Parathyroid adenoma (tissue), 2 donors: ENCODE results near the gene POU2F3.

Source experiments
- H2AFZ ChIP-seq: fragments of 300-600 bp; sonication (generic); one replicate; pipeline ENCODE4 v1.7.0; 2017; ENCODE audit warnings: antibody characterized with exemption, mild to moderate bottlenecking
- H3K27ac ChIP-seq: fragments of 300-600 bp; sonication (generic); one replicate; pipeline ENCODE4 v1.7.0; 2017
- H3K27me3 ChIP-seq: fragments of 300-600 bp; sonication (generic); one replicate; pipeline ENCODE4 v1.7.0; 2017; ENCODE audit warnings: low read length; ENCODE audit not compliant: control insufficient read depth, insufficient read depth
- H3K36me3 ChIP-seq: fragments of 300-600 bp; sonication (generic); one replicate; pipeline ENCODE4 v1.7.0; 2017; ENCODE audit warnings: low read length; ENCODE audit not compliant: control insufficient read depth, insufficient read depth
- H3K4me1 ChIP-seq: fragments of 300-600 bp; sonication (generic); one replicate; pipeline ENCODE4 v1.7.0; 2017; ENCODE audit warnings: control low read depth
- H3K4me2 ChIP-seq: fragments of 300-600 bp; sonication (generic); one replicate; pipeline ENCODE4 v1.7.0; 2017; ENCODE audit warnings: low read length
- H3K4me3 ChIP-seq: fragments of 300-600 bp; sonication (generic); one replicate; pipeline ENCODE4 v1.7.0; 2017; ENCODE audit warnings: low read depth, low read length
- H3K79me2 ChIP-seq: fragments of 300-600 bp; sonication (generic); one replicate; pipeline ENCODE4 v1.7.0; 2017; ENCODE audit warnings: control low read depth
- H3K9ac ChIP-seq: fragments of 300-600 bp; sonication (generic); one replicate; pipeline ENCODE4 v1.7.0; 2017; ENCODE audit warnings: mild to moderate bottlenecking
- H3K9me3 ChIP-seq: fragments of 300-600 bp; sonication (generic); one replicate; pipeline ENCODE4 v1.7.0; 2017; ENCODE audit warnings: low read length; ENCODE audit not compliant: control insufficient read depth
- TF ChIP-seq, protein P1 (sequence below): fragments of 300-600 bp; sonication (generic); IDR thresholded peaks from one replicate; pipeline ENCODE4 v1.7.0; 2017; ENCODE audit warnings: antibody characterized with exemption, mild to moderate bottlenecking
- donor health status: primary hyperparathyroidism.

Gene POU2F3

DNA sequence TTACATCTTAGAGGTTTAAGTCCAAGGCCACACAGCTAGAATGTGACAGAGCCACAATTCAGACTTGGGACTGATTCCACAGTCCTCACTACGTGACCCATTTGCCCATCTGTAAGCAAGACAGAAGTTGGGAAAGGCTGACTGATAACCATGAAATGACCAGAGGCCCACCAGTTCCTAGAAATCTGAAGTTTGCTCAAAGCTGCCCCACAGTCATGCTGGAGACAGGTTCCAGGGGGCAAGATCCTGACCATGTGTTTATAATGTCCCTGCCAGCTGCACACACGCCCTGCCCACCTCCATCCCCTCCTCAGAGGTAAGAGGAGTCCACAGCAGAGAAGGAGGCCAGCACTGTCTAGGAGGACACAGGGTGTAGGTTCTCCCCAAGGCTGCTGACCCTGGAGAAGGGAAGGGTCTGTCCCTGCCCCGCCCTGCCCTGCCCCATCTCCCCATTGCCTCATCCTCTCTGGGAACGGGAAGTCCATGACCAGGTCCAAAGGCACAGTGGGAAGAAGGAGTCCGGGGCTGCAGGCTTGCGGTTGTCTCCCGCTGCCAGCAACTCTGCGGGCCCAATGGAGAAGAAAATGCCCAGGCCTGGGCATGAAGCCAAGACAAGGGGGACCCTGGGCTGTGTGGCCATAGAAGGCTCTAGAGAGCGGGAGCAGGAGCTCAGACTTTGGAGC, 41.0 kb upstream of the POU2F3 start:
- Histone ChIP-seq H3K9me3 (no peaks in the 10 kb centered on the region), H3K4me1 (no peaks in the 10 kb centered on the region)

DNA sequence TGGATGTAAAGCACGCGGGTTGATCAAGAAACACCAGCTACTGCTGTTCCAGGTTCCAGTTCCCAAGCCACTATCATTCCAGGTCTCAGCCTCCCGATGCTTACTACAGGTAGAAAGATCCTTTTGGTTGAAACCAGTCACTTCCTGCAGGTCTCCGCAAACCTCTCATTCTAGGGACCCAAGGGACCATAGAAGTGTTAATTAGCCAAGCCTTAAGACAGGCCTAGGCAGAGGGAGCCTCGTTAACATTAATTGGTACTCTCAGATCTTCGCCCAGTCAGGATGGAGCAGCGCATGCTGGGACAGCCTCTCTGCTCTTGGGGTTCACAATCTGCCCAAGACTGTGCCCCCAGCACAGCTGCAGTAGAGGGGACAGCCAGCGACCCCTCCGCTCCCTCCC, 40.3 kb upstream of the POU2F3 start:
- H3K4me1 ChIP-seq: no peaks in the 10 kb centered on the region
- no peak overlapping the region for H3K27ac ChIP-seq
- H3K4me2 ChIP-seq: no peak overlapping the region
- H3K27me3 ChIP-seq: no peaks in the 10 kb centered on the region
- no peaks in the 10 kb centered on the region for H3K79me2 ChIP-seq
- no peak overlapping the region for H3K4me3 ChIP-seq
- no peak overlapping the region for H2AFZ ChIP-seq
- H3K36me3 ChIP-seq: no peaks in the 10 kb centered on the region
- H3K9me3 ChIP-seq: no peaks in the 10 kb centered on the region
- H3K9ac ChIP-seq: no peak overlapping the region
- TF ChIP-seq, protein P1, sequence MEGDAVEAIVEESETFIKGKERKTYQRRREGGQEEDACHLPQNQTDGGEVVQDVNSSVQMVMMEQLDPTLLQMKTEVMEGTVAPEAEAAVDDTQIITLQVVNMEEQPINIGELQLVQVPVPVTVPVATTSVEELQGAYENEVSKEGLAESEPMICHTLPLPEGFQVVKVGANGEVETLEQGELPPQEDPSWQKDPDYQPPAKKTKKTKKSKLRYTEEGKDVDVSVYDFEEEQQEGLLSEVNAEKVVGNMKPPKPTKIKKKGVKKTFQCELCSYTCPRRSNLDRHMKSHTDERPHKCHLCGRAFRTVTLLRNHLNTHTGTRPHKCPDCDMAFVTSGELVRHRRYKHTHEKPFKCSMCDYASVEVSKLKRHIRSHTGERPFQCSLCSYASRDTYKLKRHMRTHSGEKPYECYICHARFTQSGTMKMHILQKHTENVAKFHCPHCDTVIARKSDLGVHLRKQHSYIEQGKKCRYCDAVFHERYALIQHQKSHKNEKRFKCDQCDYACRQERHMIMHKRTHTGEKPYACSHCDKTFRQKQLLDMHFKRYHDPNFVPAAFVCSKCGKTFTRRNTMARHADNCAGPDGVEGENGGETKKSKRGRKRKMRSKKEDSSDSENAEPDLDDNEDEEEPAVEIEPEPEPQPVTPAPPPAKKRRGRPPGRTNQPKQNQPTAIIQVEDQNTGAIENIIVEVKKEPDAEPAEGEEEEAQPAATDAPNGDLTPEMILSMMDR: no peak

More for the DNA sequence above, 41.0 kb upstream of the POU2F3 start:
- Histone ChIP-seq H3K36me3 (no peaks in the 10 kb centered on the region), H3K27me3 (no peaks in the 10 kb centered on the region), H3K79me2 (no peaks in the 10 kb centered on the region), H3K9ac (no peak overlapping the region), H3K4me2 (no peak overlapping the region), H3K4me3 (no peak overlapping the region), H3K27ac (no peak overlapping the region), H2AFZ (no peak overlapping the region)
- TF ChIP-seq, protein P1: no peak

DNA sequence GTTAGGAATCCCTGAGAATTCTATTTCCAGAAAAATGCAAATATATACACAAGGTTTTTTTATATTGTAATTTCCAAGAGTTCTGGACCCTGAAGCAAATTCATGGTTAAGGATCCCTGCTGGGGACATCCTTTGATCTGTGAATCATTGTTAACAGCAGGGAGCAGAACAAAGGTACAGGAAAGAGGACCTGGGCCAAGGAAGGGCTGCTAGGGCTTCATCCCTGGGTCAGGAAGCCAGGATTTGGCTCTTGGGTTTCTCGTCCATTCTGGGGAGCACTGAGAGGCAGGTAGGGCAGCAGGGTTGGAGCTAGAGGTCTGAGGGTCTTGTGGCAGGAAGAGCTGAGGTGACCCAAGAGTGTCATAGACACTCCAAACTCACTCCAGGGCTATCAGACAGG, 39.3 kb upstream of the POU2F3 start:
- H3K27me3 ChIP-seq: no peaks in the 10 kb centered on the region
- no peaks in the 10 kb centered on the region for H3K9me3 ChIP-seq
- no peak overlapping the region for H3K27ac ChIP-seq
- H3K4me1 ChIP-seq: no peaks in the 10 kb centered on the region
- no peaks in the 10 kb centered on the region for H3K79me2 ChIP-seq
- H3K36me3 ChIP-seq: no peaks in the 10 kb centered on the region
- H3K9ac ChIP-seq: no peak overlapping the region
- H3K4me3 ChIP-seq: no peak overlapping the region
- H2AFZ ChIP-seq: no peak overlapping the region
- TF ChIP-seq, protein P1: no peak
- no peak overlapping the region for H3K4me2 ChIP-seq

DNA sequence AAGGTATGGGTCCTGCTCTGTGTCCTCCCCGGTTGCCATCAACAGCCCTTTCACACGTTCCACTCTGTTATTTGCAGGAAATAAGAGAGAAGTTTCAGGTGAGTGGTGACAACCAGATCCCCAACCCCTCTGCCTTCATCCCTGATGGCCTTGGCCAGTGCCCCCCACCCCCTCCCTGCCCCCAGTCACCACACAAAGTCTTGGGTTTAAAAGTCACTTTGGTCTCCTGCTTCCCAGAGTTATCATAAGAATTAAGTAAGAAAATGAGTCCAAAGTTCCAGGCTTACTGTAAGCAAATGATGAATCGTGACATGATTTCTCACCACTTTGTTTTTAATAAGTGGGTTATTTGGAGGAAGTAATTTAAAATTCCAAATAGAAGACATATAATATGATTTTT, 38.3 kb upstream of the POU2F3 start:
- H3K4me3 ChIP-seq: no peak overlapping the region
- no peaks in the 10 kb centered on the region for H3K79me2 ChIP-seq
- H3K4me1 ChIP-seq: no peaks in the 10 kb centered on the region
- TF ChIP-seq, protein P1: no peak
- H3K27me3 ChIP-seq: no peaks in the 10 kb centered on the region
- H3K4me2 ChIP-seq: no peak overlapping the region
- H3K27ac ChIP-seq: no peak overlapping the region
- no peak overlapping the region for H3K9ac ChIP-seq
- H3K36me3 ChIP-seq: no peaks in the 10 kb centered on the region
- no peak overlapping the region for H2AFZ ChIP-seq
- H3K9me3 ChIP-seq: no peaks in the 10 kb centered on the region

DNA sequence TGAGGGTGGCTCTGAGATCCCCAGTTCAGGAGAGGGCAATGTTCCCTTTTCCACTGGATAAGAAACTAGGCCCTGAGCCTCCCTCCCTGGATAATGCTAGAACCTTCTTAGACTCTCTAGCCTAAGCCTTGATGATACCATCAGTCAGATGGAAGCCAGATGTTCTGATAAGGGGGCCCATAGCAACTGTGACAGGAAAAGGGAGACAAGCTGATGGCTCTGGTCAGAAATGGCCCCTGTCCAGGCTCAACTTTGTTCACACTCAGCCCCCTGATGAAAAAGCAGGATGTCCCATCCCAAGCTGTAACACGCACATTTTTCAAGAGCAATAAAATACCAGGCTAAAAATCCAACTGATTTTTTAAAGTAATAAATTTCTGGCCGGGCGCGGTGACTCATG, 36.3 kb upstream of the POU2F3 start:
- Histone ChIP-seq H3K27ac (no peak overlapping the region), H3K9me3 (no peaks in the 10 kb centered on the region), H3K4me2 (no peak overlapping the region), H3K4me3 (no peak overlapping the region), H2AFZ (no peak overlapping the region), H3K9ac (no peak overlapping the region), H3K4me1 (no peaks in the 10 kb centered on the region), H3K36me3 (no peaks in the 10 kb centered on the region), H3K27me3 (no peaks in the 10 kb centered on the region), H3K79me2 (no peaks in the 10 kb centered on the region)
- TF ChIP-seq, protein P1: no peak
